DMS79 treated with DMSO at 0.1 percent for 48 hours (cell line): ENCODE measurements around the gene RAB7A.
A peak's percentile ranks its signal among the peaks of the same experiment; 100 is the strongest.

Experiments used
- DNase-seq: peaks from one replicate; lab custom pipeline; 2025; lab: John Stamatoyannopoulos, UW

RAB7A gene

GRCh38 chr3:128726023-128727016, at the start of gene RAB7A:
TSS of gene RAB7A (plus strand) at chr3:128726183. CDS start at chr3:128795368, 69,185 bp downstream.
- peak; percentile 97 for DNase-seq

DNA sequence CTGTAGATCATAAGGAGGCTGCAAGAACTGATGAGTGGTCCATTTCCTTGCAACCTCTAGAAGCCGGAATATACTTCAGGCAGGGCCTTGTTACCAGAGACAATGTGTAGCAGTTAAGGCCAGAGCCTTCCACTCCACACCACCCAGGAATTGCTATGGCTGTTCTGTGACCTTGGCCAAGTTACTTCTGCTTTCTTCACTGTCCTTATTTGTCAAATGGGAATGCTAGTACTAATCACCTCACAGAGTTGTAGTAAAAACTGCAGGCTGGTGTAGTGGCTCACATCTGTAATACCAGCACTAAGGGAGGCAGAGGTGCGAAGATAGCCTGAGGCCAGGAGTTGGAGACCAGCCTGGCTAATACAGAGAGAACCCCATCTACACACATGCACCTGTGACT, 46.6 kb upstream of the RAB7A start:
- no peak for DNase-seq

- peak; percentile 98 for DNase-seq
Measured at GRCh38 chr3:128680603-128681368, 45.2 kb upstream of the RAB7A start.

DNA sequence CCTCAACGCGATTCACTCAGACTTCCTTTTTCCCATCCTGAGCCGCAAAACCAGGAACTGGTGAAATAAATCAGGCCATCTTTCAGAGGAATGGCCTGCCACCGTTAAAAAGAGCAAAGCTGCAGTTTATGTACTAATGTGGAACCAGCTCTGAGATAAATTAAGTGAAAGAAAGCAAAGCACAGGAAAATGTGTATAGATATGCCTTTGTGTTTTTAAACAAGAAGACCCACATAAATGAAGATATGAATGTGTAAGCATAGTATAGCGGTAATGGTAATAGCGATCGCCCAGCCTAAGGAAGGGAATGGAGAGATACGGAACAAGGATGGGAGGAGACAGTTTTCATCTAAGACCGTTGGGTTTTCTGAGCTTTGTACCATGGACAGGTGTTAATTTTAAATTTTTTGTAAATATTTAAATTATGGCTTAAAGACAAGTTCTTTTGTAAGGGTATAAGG, 44.6 kb upstream of the RAB7A start:
- DNase-seq, result peak; percentile 64

GRCh38 chr3:128683957-128684356, 42.0 kb upstream of the RAB7A start:
- DNase-seq, result no peak

DNA sequence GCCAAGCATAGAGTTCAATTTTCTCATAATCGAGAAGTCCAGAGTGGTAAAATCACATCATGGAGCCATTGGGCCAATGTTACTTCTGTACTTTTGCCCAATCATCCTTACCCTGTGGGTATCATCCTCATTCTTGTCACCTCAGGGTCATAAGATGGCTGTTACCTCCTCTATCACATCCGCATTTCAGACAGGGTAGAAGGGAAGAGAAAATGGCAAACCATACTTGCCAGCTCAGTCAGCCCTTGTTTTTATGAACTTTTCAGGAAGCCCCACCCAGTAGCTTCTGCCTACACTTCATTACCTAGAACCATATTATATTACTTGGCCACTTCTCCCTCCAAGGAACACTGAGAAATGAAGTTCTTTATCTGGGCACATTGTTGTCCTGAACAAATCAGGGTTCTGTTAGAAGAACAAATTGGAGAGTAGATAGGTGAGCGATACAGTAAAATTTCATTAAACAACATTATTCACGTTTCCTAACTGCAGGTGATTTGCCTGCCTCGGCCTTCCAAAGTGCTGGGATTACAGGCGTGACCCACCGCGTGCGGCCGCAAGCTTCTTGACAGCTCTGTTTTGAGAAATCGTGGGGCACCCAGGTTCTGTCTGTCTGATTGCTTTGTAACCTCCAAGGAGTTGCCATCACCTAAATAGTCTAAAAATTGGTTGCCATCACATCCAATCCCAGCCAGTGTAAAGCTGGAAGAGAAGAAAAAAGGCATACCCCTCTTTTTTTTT, 40.8 kb upstream of the RAB7A start:
- DNase-seq, result no peak

- DNase-seq, result no peak
Measured at GRCh38 chr3:128686465-128686864, 39.5 kb upstream of the RAB7A start.

DNA sequence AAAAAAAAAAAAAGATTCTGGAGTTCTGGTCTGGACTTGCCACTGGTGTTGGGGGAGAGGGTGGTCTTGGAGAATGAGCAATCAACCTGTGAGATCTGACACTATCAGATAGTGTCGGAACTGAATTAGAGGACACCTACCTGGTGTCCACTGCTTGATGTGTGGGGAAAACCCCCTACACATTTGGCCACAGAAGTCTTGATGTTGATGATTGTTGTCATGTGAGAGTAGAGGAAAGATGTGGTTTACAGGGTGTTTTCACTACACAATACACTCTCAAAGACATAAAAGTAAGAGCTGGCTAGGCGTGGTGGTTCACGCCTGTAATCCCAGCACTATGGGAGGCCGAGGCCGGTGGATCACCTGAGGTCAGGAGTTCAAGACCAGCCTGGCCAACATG, 36.9 kb upstream of the RAB7A start:
- no peak for DNase-seq

GRCh38 chr3:128693696-128694095, 32.3 kb upstream of the RAB7A start:
- no peak for DNase-seq

DNA sequence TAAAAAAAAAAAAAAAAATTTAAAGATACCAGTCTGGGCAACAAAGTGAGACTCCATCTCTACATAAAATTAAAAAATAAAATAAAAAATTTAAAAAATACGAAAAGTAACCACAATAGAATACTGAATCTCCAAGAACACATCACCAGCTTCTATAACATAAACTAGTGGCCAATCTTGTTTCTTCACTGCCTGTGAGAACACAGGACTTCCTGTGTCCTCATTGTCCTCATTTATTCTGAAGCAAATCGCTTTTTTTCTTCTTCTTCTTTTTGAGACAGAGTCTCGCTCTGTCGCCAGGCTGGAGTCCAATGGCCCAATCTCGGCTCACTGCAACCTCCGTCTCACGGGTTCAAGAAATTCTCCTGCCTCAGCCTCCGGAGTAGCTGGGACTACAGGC, 28.6 kb upstream of the RAB7A start:
- no peak for DNase-seq

DNA sequence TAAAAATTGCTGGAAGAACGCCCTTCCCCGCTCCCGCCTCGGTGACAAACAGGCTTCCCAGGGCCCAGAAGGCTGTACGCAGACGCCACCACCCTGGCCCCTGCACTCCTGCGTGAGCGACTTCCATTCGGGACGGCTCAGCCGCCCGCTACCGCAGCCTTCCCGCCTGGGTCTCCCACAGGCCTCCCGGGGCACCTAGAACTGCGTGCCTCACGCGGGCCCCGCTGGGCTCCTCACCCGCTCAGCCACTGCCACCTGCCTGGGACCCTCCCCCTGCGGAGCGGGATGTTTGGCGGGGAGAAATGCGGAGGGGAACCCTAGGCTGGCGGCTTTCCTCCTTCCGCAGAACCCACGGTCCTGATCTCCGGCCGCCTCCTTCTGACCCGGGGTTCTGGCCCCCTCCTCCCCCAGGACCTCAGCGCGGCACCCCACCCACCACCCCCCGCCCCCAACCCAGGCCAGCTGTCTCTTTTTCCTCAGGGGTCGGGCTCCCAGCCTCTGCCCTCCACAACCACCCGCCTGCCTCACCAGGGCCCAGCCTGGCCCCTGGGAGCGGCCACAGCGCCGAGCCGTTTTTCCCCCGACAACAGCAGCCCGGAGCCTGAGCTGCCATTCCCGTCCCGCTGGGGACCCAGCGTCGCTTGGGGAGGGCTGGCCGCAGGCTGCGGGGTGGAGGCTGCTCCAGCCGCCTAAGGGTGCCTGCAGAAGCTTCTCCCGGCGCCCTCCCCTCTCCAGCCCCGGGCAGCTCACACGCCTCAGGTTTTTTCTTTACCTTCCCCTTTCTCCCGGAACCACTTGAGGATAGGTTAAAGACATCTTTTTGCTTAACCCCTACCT, 27.6 kb upstream of the RAB7A start:
- DNase-seq, result peak; percentile 27

DNA sequence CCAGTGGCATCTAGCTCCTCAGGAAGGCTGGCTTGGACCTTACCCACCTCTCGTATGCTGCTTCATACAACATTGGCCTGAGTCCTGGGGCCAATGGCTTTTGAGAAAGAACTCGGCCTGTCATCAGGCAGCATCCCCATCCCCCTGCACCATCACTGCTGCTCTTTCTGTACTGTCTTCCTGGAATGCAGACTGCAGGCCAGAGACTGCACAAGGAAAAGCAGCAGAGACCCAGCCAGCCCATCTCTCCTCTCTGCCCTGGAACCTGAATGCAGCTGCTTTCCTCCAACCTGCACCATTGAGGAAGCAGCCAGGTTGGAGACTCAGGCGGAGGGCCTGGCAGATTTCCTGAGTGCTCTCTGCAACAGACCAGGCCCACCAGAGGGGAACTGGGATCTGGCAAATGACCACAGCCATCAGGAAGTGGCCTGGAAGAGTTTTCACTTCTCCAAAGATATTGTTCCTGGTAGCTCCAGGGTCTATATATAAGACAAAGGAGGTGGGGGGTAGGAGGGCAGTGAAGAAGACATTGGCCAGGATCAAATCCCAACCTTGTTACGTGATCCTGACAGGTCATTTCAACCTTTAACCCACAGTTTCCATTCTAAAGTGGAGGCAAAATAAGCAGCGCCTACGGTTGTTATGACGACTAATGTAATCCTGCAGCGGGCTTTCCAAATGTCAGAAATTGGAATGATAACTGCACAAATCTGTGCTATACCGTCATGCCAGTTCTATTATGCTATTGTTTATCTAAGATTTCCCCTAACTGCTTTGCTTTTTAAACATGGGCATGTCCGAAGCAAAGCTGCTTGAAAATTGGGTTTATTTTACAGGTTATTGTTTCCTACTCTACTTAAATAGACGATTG, 24.4 kb upstream of the RAB7A start:
- no peak for DNase-seq

DNA sequence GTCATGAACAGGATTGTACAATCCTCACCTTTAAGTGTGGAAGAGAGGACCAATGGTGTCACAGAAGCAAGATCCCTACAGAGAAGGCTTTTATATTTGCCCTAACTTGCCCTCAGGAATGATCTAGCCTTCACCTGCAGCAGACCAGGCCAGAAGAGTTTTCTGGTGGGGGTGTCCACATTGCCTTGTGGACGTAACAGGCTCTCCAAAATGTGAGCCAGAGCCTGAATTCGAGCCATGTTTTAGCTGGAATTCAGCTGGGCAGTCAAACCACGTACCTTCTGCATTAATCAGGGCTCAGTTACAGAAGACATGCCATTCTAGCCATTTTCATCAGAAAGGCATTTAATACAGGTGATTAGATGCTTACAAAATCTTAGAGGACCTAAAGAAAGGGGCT, 23.6 kb upstream of the RAB7A start:
- no peak for DNase-seq

DNA sequence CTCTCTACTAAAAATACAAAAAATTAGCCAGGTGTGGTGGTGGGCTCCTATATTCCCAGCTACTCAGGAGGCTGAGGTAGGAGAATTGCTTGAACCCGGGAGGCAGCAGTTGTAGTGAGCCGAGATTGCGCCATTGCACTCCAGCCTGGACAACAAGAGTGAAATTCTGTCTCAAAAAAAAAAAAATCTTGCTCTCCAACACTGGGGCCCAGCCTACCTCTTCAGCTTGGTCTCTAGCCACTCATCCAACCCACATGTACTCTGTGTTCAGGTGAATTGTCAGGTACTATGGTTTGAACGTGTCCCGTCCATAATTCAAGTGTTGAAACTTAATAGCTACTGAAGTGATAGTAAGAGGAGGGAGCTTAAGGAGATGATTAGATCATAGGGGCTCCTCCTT, 22.4 kb upstream of the RAB7A start:
- DNase-seq, result peak; percentile 48

DNA sequence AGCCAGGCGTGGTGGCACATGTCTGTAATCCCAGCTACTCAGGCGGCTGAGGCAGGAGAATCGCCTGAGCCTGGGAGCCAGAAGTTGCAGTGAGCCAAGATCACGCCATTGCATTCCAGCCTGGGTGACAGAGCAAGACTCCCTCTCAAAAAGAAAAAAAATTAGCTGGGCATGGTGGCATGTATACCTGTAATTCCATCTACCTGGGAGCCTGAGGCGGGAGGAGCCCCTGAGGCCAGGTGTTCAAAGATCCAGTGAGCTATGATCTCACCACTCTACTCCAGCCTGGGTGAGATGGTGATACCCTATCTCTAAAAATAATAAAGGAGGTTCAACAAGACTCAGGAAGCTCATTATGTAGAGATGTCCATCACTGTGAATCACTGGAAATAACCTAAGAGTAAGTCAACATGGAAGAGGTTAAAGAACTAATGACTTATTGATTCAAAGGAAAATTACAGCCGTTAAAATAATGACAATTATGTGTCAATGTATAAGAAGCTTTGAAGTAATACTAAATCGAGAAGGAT, 19.8 kb upstream of the RAB7A start:
- DNase-seq, result no peak

DNA sequence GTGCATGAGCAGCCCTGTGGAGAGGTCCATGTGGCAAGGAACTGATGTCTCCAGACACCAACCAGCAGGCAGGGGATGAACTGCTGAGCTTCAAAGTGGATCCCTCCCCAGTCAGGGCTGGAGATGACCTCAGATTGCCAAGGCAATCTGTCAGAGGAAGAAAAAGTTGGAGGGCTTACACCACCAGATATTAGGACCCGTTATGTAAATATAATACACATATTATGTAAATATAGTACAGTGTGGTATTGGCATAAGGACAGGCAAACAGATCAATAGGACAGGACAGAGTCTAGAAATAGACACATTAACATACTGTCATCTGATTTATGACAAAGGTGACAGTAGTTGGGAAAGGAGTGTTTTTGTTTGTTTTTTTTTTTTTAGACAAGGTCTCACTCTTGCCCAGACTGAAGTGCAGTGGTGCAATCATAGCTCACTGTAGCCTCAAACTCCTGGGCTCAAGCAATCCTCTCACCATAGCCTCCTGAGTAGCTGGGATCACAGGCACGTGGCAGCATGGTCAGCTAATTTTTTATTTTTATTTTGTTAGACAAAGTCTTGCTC, 18.0 kb upstream of the RAB7A start:
- no peak for DNase-seq

GRCh38 chr3:128709038-128709437, 16.9 kb upstream of the RAB7A start:
- no peak for DNase-seq

GRCh38 chr3:128709506-128710210, 16.3 kb upstream of the RAB7A start:
- DNase-seq, result no peak

GRCh38 chr3:128710816-128711433, 15.1 kb upstream of the RAB7A start:
- DNase-seq, result no peak
